ENCODE measurements around the gene CAMK1D. TPM values are rescaled to one million over a fixed set of nuclear protein-coding genes. Genes with fewer than 3 reads are reported as not detected.

CAMK1D gene
- total and polyA plus RNA-seq, 2 of the 4 experiments (the other 2 are of a cell fraction): 5.0 to 5.3 TPM

- H3K4me2 ChIP-seq (ENCODE audit: low read depth, low read length): no peak overlapping the region
- no TSS peak for BruUV-seq (replicated peaks)
- TF ChIP-seq FOS (IDR thresholded peaks at IDR 0.05; ENCODE audit: low read depth, low read length): no peak
- H3K23ac ChIP-seq (ENCODE audit: low read depth, low read length): no peak overlapping the region
- intact Hi-C loops (cut with micrococcal nuclease): no loop called here
- no peak overlapping the region for H2AK5ac ChIP-seq (ENCODE audit: low read depth, low read length)
- no peak overlapping the region for H4K91ac ChIP-seq (ENCODE audit: insufficient read depth, low read depth, low read length)
- POLR2A ChIA-PET (ENCODE audit: unreplicated experiment): no interaction called here
- in situ Hi-C loops (cut with MboI; ENCODE audit: low sequenced_read_pairs): no loop called here
- H3K79me1 ChIP-seq (ENCODE audit: low read depth in 1 of 2, low read length in 2 of 2): no peaks in the 10 kb centered on the region
- no peak overlapping the region for H4K8ac ChIP-seq (ENCODE audit: low read depth in 2 of 2, low read length in 2 of 2)
- no peak overlapping the region for H3K14ac ChIP-seq (replicated peaks; ENCODE audit: low read depth, low read length)
- DNase-seq (no peak), ATAC-seq (ENCODE audit: low read depth) (0 out of 2 replicates have a peak, but pooled peaks have one; percentile 27)
- dilution Hi-C loops (cut with HindIII; ENCODE audit: low sequenced_read_pairs, unreplicated experiment): no loop called here
- H3K9me3 ChIP-seq (ENCODE audit: control insufficient read depth, insufficient read depth, low read length): peaks cover 4% of the 10 kb centered on the region
- no peak overlapping the region for H2BK20ac ChIP-seq (ENCODE audit: low read depth, low read length)
- H2AFZ ChIP-seq (replicated peaks; ENCODE audit: low read length, poor library complexity): no peak overlapping the region
- H3K4ac ChIP-seq (ENCODE audit: low read depth, low read length): no peak overlapping the region
- no peak overlapping the region for H4K5ac ChIP-seq (ENCODE audit: low read depth, low read length)
- no peak overlapping the region for H2BK5ac ChIP-seq (ENCODE audit: low read depth, low read length, poor library complexity, severe bottlenecking)
- H3K4me1 ChIP-seq (ENCODE audit: control insufficient read depth, insufficient read depth, low read length): peaks cover 4% of the 10 kb centered on the region; the same call in 1 of the 2 replicates
- no peak overlapping the region for H3K18ac ChIP-seq (ENCODE audit: low read depth, low read length)
- H3K4me3 ChIP-seq (ENCODE audit: insufficient read depth, low read depth, low read length): no peak overlapping the region
- no peak overlapping the region for H2BK15ac ChIP-seq (ENCODE audit: low read depth, low read length)
- no peaks in the 10 kb centered on the region; the same call in 1 of the 2 replicates for H3K27me3 ChIP-seq (ENCODE audit: control insufficient read depth, insufficient read depth, low read length)
- no peaks in the 10 kb centered on the region for H3K9me1 ChIP-seq (ENCODE audit: insufficient read depth, low read length)
- H3K36me3 ChIP-seq (ENCODE audit: control insufficient read depth, insufficient read depth, low read length): no peaks in the 10 kb centered on the region
- H2BK120ac ChIP-seq (ENCODE audit: low read depth, low read length): no peak overlapping the region
- no peak overlapping the region for H3K27ac ChIP-seq (ENCODE audit: insufficient read depth, low read length)
- H3K56ac ChIP-seq (ENCODE audit: extremely low read depth, insufficient read depth, low read length): no peak overlapping the region
- CTCF ChIA-PET: interaction anchor here (0.8 kb wide), 1 partner anchor 37 kb away, joined by 4 read pairs; no protein-coding TSS in a partner anchor
- H3K9ac ChIP-seq (ENCODE audit: low read depth, low read length): no peak overlapping the region
- WGBS, 2 experiments (ENCODE audit: extremely low coverage in 2 of 2, insufficient read length in 1 of 2): 83% methylated on average over 1 of the region's 7 CpGs; no CpG with 5 or more reads in 1 of the 2 experiments
- H4K20me1 ChIP-seq (ENCODE audit: insufficient read depth, low read length): no peaks in the 10 kb centered on the region
- H2AK9ac ChIP-seq (replicated peaks; ENCODE audit: low read depth, low read length, poor library complexity): peak overlapping the region; percentile 21
These were observed 469.7 kb downstream of the CAMK1D start for GRCh38 chr10:12819071-12819470.

Measured in IMR-90 (cell line).